HG03108 (cell line): ENCODE measurements around the gene ABI3.
A peak's percentile ranks its signal among the peaks of the same experiment; 100 is the strongest.
"Not testable (repeated sequence)": the region's sequence is repeated elsewhere in the genome, so short reads cannot be mapped to it uniquely, and the experiment has no call there.

Source experiments
- ATAC-seq: cut with Tn5 transposase; IDR thresholded peaks from one replicate; pipeline ENCODE4 v1.9.1; 2021; ENCODE audit warnings: moderate library complexity; ENCODE audit not compliant: unreplicated experiment

The ABI3 gene, protein sequence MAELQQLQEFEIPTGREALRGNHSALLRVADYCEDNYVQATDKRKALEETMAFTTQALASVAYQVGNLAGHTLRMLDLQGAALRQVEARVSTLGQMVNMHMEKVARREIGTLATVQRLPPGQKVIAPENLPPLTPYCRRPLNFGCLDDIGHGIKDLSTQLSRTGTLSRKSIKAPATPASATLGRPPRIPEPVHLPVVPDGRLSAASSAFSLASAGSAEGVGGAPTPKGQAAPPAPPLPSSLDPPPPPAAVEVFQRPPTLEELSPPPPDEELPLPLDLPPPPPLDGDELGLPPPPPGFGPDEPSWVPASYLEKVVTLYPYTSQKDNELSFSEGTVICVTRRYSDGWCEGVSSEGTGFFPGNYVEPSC

DNA sequence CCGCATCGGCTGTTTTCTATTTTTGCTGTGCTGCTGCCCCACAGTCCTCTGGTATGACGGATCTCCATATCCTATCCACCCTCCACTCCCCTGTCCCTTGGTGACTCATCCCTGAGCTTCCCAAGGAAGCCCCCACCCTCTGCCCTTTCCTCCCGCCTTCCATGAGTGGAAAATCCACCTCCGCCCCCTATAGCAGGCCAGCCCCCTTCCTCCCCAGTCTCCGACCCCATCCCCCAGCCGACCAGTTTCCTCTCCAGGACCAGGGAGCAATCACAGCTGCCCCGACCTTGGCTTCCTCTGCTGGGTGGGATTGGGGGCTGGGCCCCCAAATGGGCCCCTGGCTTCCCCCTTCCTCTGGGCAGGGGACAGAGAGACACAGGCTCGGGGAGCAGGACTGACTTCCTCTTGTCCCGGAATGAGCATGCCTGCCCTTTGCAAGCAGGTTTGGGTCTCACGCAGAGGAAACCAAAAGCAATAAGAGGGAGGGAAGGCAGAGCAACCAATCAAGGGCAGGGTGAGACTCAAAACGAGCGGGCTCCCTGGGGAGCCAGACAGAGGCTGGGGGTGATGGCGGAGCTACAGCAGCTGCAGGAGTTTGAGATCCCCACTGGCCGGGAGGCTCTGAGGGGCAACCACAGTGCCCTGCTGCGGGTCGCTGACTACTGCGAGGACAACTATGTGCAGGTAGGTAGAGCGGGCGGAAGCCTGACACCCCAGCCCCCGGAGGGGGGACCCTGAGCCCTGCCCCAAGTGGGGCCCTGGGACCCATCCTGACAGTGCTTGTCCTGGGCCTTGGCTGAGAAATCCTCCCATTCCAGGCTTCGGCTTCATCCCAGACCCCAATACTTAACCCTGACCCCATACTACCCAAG, at the start of gene ABI3, which contains the start of gene GNGT2:
TSS of gene ABI3 (plus strand) at position 550 of the 872 bp plus-strand sequence. CDS start at position 568, 18 bp downstream.
TSS of gene GNGT2 (minus strand) at position 417 of the 872 bp plus-strand sequence. CDS start 3,152 bp downstream, outside the sequence.
- peak; percentile 75 for ATAC-seq

DNA sequence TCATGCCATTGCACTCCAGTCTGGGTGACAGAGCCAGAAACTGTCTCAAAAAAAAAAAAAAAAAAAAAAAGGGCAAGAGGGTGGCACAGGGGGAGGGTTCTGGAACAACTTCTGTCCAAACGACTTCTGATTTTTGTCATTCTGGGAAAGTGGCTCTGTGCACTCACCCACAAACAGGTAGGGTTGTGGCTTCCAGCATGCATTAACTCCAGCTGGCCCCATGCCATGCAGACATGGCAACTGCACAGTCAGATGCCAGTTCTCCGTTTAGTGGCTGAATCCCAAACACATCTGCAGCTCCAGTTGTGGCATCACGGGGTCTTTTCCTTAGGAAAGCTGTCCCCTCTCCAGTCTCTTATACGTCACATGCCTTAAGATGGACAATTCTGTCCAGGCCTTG, 47.6 kb upstream of the ABI3 start:
- no peak for ATAC-seq

DNA sequence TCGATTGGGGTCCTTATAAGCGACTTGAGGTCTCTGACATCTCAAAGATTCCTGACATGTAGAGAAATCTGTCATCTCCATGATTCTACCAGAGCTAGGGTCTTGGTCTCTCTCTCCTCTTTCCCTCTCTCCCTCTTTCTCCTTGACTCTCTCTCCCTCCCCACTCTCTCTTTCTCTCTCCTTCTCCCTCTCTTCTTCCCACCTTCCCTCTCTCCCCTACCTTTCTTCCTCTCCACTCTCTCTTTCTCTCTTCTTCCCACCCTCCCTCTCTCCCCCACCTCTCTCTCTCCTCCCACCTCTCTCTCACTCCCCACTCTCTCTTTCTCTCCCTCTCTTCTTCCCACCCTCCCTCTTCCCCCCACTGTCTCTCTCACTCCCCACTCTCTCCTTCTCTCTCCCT, 45.4 kb upstream of the ABI3 start:
- no peak for ATAC-seq

DNA sequence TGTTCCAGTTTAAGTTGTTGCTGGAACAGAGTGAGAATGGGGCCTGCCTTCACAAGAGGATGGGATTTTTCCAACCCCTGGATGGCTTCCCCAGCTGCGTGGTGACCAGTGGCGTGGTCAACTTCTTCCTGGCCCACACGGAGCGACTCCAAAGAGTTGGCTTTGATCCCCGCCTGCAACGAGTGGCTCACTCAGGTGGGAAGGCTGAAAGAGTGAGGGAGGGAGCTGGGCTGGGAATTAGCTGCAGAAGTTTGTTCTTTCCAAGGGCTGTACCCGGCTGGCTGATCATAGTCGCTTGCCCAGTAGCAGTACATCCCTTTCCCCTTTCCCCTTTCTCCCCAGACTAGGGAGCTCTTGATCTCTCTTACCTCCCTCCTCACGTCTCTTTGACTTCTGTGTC, 41.8 kb upstream of the ABI3 start:
- no peak for ATAC-seq

DNA sequence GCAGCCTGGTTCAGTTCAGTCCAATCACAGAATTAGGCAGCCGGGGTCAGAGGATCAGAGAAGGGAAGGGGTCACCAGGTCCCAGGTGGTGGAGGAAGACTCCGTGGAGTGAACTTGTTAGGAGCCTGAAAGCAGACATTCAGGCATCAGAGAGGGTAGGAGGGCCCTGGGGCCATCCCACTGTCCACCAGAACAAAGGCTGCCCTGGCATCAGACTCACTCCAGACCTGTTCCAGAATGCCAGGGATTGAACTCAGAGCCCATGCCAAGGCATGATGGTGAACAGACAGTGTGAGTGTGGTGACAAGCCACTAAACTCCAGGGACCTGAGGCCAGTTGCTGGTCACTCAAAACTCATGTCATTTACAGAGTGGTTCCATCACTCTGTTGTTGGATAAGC, 40.3 kb upstream of the ABI3 start:
- no peak for ATAC-seq

DNA sequence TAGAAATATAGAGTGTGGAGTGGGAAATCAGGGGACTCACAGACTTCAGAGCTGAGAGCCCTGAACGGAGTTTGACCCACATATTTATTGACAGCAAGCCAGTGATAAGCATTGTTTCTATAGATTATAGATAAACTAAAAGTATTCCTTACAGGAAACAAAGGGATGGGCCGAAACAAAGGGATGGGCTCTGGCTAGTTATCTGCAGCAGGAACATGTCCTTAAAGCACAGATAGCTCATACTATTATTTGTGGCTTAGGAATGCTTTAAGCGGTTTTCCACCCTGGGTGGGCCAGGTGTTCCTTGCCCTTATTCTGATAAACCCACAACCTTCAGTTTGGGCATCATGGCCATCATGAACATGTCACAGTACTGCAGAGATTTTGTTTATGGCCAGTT, 39.8 kb upstream of the ABI3 start:
- not testable (repeated sequence) for ATAC-seq

DNA sequence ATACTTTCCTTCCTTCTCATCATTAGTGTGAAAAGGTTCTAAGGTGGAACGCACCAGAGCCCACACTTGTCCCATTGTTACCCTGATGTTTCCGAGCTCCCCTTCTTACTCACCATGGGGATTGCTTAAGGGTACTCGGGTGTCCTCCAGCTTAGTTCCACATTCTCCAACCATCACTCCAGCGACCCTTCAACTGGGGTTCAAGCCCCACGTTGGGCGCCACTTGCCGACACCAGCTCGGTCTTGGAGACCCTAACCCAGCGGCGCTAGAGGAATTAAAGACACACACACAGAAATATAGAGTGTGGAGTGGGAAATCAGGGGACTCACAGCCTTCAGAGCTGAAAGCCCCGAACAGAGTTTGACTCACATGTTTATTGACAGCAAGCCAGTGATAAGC, 34.5 kb upstream of the ABI3 start:
- not testable (repeated sequence) for ATAC-seq

DNA sequence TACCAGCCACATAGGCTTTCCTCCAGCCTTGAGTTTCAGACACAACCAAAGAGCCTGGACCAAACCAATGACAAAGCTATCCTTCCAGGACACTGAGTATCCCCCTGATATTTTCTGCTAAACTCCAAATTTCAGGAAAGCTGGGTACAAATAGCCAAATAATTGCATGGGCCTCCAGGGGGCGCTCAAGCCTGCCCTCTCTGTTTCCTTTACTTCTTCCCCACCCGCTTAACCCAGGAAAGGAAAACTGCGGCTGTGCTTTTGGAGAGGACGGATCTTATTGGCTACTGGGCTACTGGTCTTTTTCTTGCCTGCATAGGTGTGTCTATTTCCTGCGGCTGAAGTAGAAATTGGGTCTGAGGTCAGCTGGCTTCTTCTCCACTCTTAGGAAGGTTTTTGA, 30.2 kb upstream of the ABI3 start:
- ATAC-seq, result no peak

DNA sequence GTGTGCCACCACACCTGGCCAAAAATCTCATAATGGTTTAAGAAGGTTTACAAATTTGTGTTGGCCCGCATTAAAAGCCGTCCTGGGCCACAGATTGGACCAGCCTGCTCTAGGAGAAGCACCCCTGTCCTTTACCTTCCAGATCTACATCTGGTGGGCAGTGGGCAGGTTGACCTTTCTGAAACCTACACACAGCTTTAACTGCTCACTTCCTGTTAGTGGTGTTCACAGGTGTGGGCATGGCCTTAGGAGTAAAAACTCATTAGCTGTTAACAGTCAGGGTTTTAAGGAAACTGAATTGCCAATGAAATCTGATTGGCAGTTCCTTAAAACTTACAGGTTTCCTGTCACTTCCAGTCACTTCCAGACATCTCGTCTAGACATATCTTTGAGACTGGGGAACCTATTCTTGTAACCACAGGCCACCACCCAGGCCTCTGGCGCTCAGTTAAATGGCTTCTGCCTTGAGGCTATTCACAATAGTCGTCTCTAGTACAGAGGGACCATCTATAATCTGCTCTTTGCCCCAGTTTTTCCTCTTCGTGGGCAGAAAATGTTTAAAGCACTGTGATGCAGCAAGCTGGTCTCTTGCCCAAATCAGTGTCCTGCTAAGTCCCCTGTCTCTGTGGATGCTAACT, 29.4 kb upstream of the ABI3 start:
- ATAC-seq, result no peak

DNA sequence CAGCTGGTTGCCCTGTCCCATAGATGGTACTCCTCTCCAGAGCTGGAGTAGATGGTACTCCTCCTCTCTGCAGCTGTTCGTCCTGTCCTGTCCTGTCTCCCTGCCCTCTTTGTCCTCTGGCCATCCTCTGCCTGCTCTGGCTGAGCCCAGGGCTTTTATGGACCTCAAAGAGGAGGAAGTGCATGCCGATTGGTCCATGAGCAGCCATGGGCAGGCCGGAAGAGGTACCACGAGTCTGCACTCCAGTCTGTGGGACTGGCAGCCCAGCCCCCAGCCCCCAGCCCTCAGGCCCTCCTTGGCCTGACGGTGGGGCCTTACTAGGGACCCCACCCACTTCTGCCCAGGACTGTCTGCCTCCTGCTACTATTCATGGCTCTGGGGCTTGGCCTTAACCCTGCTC, 27.2 kb upstream of the ABI3 start:
- ATAC-seq, result no peak

DNA sequence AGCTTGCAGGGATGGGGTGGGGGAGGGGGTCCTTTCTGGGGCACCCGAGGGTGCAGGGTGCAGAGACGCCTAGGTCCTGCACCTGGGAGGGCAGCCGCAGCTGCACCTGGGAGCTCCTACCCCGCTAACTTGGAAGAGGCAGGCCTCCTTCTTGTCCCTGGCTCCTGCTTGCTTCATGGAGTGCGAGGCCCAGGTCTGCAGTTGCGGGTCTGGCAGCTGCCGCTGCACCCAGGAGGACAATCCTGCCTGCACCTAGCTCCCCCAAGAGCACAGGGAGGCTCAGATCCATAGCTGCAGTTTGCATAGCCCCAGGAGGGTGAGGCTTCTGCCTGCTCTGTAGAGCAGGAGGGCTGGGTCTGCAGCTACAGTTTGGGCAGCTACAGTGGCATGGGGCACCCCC, 26.7 kb upstream of the ABI3 start:
- ATAC-seq, result no peak

DNA sequence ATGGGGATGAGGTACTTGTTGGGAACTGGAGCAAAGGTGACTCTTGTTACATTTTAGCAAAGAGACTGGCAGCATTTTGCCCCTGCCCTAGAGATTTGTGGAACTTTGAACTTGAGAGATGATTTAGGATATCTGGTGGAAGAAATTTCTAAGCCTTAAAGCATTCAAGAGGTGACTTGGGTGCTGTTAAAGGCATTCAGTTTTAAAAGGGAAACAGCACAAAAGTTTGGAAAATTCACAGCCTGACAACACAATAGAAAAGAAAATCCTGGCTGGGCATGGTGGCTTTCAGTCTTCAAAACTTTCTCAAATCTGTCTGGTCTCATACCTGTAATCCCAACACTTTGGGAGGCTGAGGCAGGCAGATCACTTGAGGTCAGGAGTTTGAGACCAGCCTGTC, 26.0 kb upstream of the ABI3 start:
- not testable (repeated sequence) for ATAC-seq

DNA sequence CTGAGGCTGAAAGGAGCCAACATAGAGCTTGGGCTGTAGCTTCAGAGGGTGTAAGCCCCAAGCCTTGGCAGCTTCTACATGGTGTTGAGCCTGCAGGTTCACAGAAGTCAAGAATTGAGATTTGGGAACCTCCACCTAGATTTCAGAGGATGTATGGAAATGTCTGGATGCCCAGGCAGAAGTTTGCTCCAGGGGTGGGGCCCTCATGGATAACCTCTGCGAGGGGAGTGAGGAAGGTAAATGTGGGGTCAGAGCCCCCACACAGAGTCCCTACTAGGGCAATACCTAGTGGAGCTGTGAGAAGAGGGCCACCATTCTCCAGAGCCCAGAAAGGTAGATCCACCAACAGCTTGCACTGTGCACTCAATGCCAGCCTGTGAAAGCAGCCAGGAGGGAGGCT, 25.1 kb upstream of the ABI3 start:
- not testable (repeated sequence) for ATAC-seq

DNA sequence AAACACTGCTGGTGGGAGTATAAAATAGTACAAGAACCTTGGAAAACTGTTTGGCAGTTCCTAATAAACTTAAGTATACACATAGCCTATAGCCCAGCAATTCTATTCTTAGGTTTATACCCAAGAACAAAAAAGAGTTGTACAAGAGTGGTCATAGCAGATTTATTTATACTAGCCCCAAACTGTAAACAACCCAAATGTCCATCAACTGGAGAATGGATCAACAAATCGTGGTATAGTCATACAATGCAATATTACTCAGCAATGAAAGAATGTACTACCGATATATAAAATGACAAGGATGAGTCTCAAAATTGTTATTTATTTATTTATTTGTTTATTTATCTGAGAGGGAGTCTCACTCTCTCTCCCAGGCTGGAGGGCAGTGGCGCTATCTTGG, 23.2 kb upstream of the ABI3 start:
- ATAC-seq, result no peak

DNA sequence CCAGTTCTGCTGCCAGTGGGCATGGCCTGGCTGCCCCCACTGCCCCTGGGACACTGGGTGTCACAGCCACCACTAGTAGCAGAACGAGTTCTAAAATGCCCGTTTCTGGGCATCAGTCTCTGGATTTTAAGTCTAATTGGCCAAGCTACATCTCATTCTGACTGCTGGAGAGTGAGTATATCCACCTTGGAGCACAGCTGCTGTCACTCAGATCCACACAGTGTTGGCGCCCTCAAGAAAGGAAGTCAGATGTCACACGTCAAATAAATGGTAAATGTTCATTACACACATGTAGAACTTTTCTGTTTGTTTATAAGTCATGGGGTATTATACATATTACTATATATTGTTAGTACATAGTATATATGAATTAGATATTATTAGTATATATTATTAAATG, 19.6 kb upstream of the ABI3 start:
- no peak for ATAC-seq

DNA sequence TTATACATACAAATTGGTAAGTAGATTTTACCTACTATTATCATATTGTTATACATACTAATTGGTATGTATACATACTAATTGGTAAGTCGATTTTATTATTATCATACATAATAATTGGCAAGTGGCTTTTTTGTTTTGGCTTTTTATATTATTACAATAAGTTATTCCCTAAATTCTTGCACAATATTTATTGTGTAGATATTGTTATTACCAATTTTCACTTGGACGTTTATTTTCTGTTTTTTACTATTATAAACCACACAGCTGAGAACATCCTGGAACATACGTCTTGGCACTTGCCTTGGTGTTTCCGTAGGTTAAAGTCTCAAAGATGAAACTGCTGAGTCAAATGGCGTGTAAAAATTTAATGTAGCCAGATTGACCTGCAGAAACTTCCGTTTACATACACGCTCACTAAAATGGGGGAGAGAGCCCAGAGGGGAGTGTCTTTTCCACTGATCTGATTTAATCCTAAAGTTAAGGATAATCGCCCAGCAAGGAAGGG, 19.0 kb upstream of the ABI3 start:
- peak; percentile 5 for ATAC-seq

DNA sequence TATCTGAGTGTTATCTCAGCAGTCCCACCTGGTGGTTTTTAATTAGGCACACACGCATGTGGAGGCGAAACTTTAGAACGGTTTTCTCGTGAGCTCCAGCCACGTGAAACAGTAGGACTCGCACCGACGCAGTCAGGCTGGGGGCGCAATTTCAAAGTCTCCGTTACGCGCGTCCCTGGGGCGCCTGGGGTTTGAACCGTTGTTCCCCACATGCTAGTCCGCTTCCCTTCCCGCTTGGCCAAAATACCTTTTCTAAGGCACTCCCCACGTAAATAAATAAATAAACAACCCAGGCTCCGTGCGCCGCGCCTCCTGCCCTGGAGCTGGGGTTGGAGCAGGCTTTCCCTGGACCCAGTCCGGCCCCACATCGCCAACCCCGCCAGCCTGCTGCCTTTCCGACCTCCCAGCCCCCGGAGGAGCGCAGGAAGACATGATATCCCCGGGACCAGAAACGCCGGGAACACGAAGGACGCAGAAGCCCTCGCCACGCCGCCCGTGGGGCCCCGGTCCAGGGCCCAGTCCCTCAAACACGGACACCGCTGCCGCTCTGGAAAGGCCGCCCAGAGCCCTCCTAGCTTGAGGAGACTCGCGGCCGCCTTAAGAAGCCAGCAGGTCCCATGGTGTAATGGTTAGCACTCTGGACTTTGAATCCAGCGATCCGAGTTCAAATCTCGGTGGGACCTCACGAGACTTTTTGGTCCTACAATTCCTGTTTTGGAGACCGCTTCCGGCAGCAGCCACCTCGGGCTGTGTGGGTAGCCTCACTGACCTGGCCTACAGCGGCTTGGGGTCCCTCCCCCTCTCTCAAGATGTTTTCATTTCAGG, 18.4 kb upstream of the ABI3 start:
- peak; percentile 30 for ATAC-seq

DNA sequence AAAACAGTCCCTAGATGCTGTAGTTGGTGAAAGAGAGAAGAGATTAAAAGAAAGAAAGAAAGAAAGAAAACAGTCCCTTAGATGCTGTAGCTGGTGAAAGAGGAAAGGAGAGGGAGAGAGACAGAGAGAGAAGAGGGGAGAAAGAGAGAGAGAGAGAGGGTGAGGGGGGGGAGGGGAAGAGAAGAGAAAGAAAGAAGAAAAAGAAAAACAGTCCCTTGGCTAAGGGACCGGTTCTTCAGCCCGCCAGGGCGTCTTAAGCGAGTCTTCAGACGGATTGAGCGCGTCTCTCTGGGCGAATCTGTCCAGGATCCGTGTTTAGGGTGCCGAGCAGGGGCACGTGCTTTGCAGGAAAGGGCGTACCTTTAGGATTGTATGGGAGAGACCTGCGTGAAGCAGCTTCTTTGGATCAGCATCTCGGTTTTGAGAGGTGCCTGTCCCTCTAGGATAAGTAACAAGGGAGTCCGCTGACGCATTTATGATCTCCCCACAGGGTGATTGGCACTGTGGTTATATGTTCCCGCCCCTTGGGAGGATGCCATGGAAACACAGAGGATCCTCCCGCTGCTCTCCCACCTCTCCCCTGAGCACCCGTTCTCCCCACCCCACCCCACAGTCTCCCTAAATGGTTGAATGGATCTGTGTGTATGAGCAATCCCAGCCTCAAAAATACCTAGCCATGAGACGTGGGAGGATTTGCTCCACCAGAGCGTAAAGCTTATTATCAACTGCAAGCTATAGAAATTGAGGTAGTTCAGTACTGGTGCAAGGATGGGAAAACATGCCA, 16.8 kb upstream of the ABI3 start:
- ATAC-seq, result no peak

DNA sequence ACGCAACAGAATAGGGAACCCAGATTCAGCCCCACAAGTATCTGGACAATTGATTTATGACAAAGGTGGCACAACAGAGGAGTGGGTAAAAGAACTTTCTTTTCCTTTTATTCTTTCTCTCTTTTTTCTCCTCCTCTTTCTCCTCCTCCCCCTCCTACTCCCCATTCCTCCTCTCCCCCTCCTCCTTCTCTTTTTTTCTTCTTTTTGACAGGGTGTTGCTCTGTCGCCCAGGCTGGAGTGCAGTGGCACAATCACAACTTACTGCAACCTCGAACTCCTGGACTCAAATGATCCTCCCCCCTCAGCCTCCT, 16.3 kb upstream of the ABI3 start:
- no peak for ATAC-seq

DNA sequence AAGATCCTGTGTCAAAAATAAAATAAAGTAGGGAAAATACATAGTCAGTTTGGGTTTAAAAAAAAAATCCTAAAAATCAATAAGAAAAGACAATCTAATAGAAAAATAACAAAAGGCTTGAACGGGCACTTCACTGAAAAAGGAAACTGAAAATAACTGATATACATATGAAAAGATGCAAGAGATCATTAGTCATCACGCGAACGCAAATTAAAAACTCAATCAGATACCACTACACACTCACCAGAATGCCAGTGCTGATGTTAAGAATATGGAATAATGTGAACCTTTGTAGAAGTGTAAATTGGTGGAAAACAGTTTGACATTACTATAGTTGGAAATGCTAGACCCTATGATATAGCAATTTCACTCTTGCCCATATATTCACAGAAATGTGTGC, 14.8 kb upstream of the ABI3 start:
- no peak for ATAC-seq
